IgD-negative memory B cell (primary cell): ENCODE data around the gene GNGT2. TPM values are rescaled to one million over a fixed set of nuclear protein-coding genes. Genes with fewer than 3 reads are reported as not detected.
A peak's percentile ranks its signal among the peaks of the same experiment; 100 is the strongest.
"Not testable (repeated sequence)": the region's sequence is repeated elsewhere in the genome, so short reads cannot be mapped to it uniquely, and the experiment has no call there.

ENCODE experiments used
- H3K27ac Mint-ChIP-seq, 3 donors: one replicate each; pipeline ENCODE4 v1.8.0; 2020 to 2022; ENCODE audit warnings: mild to moderate bottlenecking in 3 of 3, mixed read lengths in 3 of 3, moderate library complexity in 1 of 3
- H3K27me3 Mint-ChIP-seq: one replicate; pipeline ENCODE4 v1.8.0; 2021; ENCODE audit warnings: mixed read lengths
- H3K36me3 Mint-ChIP-seq: one replicate; pipeline ENCODE4 v1.8.0; 2020; ENCODE audit warnings: mild to moderate bottlenecking, mixed read lengths
- H3K4me1 Mint-ChIP-seq, 3 donors: one replicate each; pipeline ENCODE4 v1.8.0; 2020 to 2022; ENCODE audit warnings: mixed read lengths in 3 of 3, mild to moderate bottlenecking in 1 of 3
- H3K4me3 Mint-ChIP-seq, 4 donors: one replicate each; pipeline ENCODE4 v1.8.0; 2020 to 2022; ENCODE audit warnings: mild to moderate bottlenecking in 4 of 4, mixed read lengths in 4 of 4, moderate library complexity in 3 of 4
- H3K9me3 Mint-ChIP-seq, 3 donors: one replicate each; pipeline ENCODE4 v1.8.0; 2020 to 2021; ENCODE audit warnings: mixed read lengths in 3 of 3, mild to moderate bottlenecking in 1 of 3
- polyA plus RNA-seq: library from polyadenylated mRNA; unstranded; fragments of 300-500 nt; fragmentation: Illumina TruSeq; gene quantifications from one replicate; pipeline ENCODE4 v1.2.3, GENCODE V29; 2021

Gene GNGT2
- polyA plus RNA-seq, 1 donor from 2014 or later: 10.3 TPM

- Mint-ChIP-seq H3K27me3 (no peaks in the 10 kb centered on the region), H3K36me3 (no peaks in the 10 kb centered on the region), H3K4me3 (no peak overlapping the region), H3K27ac (peak overlapping the region in 1 of 3 donors; percentile 44), H3K9me3 (peaks cover 0 to 7% (median 6%) of the 10 kb centered on the region in 3 donors), H3K4me1 (peaks cover 4 to 5% (median 5%) of the 10 kb centered on the region in 3 donors)
These were observed 26.6 kb downstream of the GNGT2 start for GRCh38 chr17:49183801-49184200.

GRCh38 chr17:49183341-49183740 is 27.0 kb downstream of the GNGT2 start:
- Mint-ChIP-seq H3K36me3 (no peaks in the 10 kb centered on the region), H3K27ac (no peak overlapping the region), H3K27me3 (no peaks in the 10 kb centered on the region), H3K4me3 (no peak overlapping the region), H3K4me1 (peaks cover 4 to 5% (median 5%) of the 10 kb centered on the region in 3 donors), H3K9me3 (peaks cover 0 to 7% (median 6%) of the 10 kb centered on the region in 3 donors)

- H3K9me3 Mint-ChIP-seq: peaks cover under 1 to 14% (median 7%) of the 10 kb centered on the region in 3 donors
- H3K4me1 Mint-ChIP-seq: peaks cover 4 to 5% (median 5%) of the 10 kb centered on the region in 3 donors
- H3K27ac Mint-ChIP-seq: peak overlapping the region in 1 of 3 donors; percentile 40
- no peaks in the 10 kb centered on the region for H3K36me3 Mint-ChIP-seq
- H3K4me3 Mint-ChIP-seq: no peak overlapping the region
- H3K27me3 Mint-ChIP-seq: no peaks in the 10 kb centered on the region
These were observed 29.3 kb downstream of the GNGT2 start for GRCh38 chr17:49180998-49181635.

- Mint-ChIP-seq H3K27me3 (no peaks in the 10 kb centered on the region), H3K4me1 (peaks cover 4 to 5% (median 5%) of the 10 kb centered on the region in 3 donors), H3K27ac (no peak overlapping the region), H3K4me3 (peak overlapping the region in 1 of 4 donors; percentile 27), H3K9me3 (peaks cover 7 to 16% (median 8%) of the 10 kb centered on the region in 3 donors), H3K36me3 (no peaks in the 10 kb centered on the region)
These were observed 30.1 kb downstream of the GNGT2 start for GRCh38 chr17:49180303-49180702.

GRCh38 chr17:49175978-49176377 is 34.4 kb downstream of the GNGT2 start:
- Mint-ChIP-seq H3K27me3 (peaks cover 13% of the 10 kb centered on the region), H3K9me3 (peaks cover 13 to 23% (median 22%) of the 10 kb centered on the region in 3 donors), H3K4me3 (peak overlapping the region in 1 of 4 donors; percentile 29)
- H3K4me1 Mint-ChIP-seq, H3K27ac Mint-ChIP-seq, H3K36me3 Mint-ChIP-seq: not testable (repeated sequence)

GRCh38 chr17:49170711-49171110 is 39.7 kb downstream of the GNGT2 start:
- Mint-ChIP-seq H3K27me3 (peaks cover 32% of the 10 kb centered on the region), H3K9me3 (peaks cover 12 to 17% (median 13%) of the 10 kb centered on the region in 3 donors)
- not testable (repeated sequence) for H3K27ac Mint-ChIP-seq, H3K36me3 Mint-ChIP-seq, H3K4me1 Mint-ChIP-seq, H3K4me3 Mint-ChIP-seq

GRCh38 chr17:49170216-49170615 is 40.2 kb downstream of the GNGT2 start:
- Mint-ChIP-seq H3K36me3 (no peaks in the 10 kb centered on the region), H3K9me3 (peaks cover 11 to 12% (median 11%) of the 10 kb centered on the region in 3 donors), H3K27me3 (peaks cover 32% of the 10 kb centered on the region), H3K4me1 (peaks cover 0 to 2% (median 0%) of the 10 kb centered on the region in 3 donors), H3K4me3 (no peak overlapping the region), H3K27ac (no peak overlapping the region)

- H3K4me1 Mint-ChIP-seq: peaks cover 0 to 2% (median 0%) of the 10 kb centered on the region in 3 donors
- no peak overlapping the region for H3K4me3 Mint-ChIP-seq
- H3K27ac Mint-ChIP-seq: no peak overlapping the region
- no peaks in the 10 kb centered on the region for H3K36me3 Mint-ChIP-seq
- peaks cover 4% of the 10 kb centered on the region in 3 donors for H3K9me3 Mint-ChIP-seq
- peaks cover 30% of the 10 kb centered on the region for H3K27me3 Mint-ChIP-seq
These were observed 41.7 kb downstream of the GNGT2 start for GRCh38 chr17:49168706-49169105.

- Mint-ChIP-seq H3K4me3 (no peak overlapping the region), H3K4me1 (peaks cover 0 to 2% (median 0%) of the 10 kb centered on the region in 3 donors), H3K27ac (no peak overlapping the region), H3K36me3 (no peaks in the 10 kb centered on the region), H3K9me3 (peaks cover 0 to 2% (median 0%) of the 10 kb centered on the region in 3 donors), H3K27me3 (peaks cover 22% of the 10 kb centered on the region)
These were observed 45.2 kb downstream of the GNGT2 start for GRCh38 chr17:49165143-49165542.

- Mint-ChIP-seq H3K36me3 (no peaks in the 10 kb centered on the region), H3K4me3 (no peak overlapping the region), H3K27ac (no peak overlapping the region), H3K4me1 (peaks cover 0 to 2% (median 0%) of the 10 kb centered on the region in 3 donors), H3K27me3 (peaks cover 12% of the 10 kb centered on the region), H3K9me3 (peaks cover 0 to 2% (median 0%) of the 10 kb centered on the region in 3 donors)
These were observed 47.5 kb downstream of the GNGT2 start for GRCh38 chr17:49162866-49163265.

GRCh38 chr17:49157784-49158183 is 52.6 kb downstream of the GNGT2 start:
- no peaks in the 10 kb centered on the region for H3K4me1 Mint-ChIP-seq
- H3K27me3 Mint-ChIP-seq: peaks cover 18% of the 10 kb centered on the region
- H3K4me3 Mint-ChIP-seq: no peak overlapping the region
- no peaks in the 10 kb centered on the region for H3K9me3 Mint-ChIP-seq
- H3K36me3 Mint-ChIP-seq: no peaks in the 10 kb centered on the region
- H3K27ac Mint-ChIP-seq: no peak overlapping the region

- H3K4me3 Mint-ChIP-seq: no peak overlapping the region
- no peaks in the 10 kb centered on the region for H3K36me3 Mint-ChIP-seq
- no peaks in the 10 kb centered on the region for H3K4me1 Mint-ChIP-seq
- peaks cover 18% of the 10 kb centered on the region for H3K27me3 Mint-ChIP-seq
- no peaks in the 10 kb centered on the region for H3K9me3 Mint-ChIP-seq
- no peak overlapping the region for H3K27ac Mint-ChIP-seq
These were observed 54.1 kb downstream of the GNGT2 start for GRCh38 chr17:49156256-49156655.

Other genes starting within 250 kb of the GNGT2 start
- gene GIP, start 242.0 kb downstream of the GNGT2 start, polyA plus RNA-seq: not detected
- not detected for gene IGF2BP1, start 213.2 kb downstream of the GNGT2 start, polyA plus RNA-seq
- not detected for gene B4GALNT2, start 77.8 kb downstream of the GNGT2 start, polyA plus RNA-seq
- gene ABI3, start 133 bp upstream of the GNGT2 start, polyA plus RNA-seq: 34.2 TPM
- 1.0 TPM for gene PHOSPHO1, start 20.2 kb upstream of the GNGT2 start, polyA plus RNA-seq
- 29.3 TPM for gene ZNF652, start 151.7 kb upstream of the GNGT2 start, polyA plus RNA-seq
- 132 TPM for gene PHB1, start 204.3 kb upstream of the GNGT2 start, polyA plus RNA-seq